ENCODE data around the gene EPS8L2. TPM values are rescaled to one million over a fixed set of nuclear protein-coding genes. Genes with fewer than 3 reads are reported as not detected.

EPS8L2 gene
- total and polyA plus RNA-seq, 2 of the 4 experiments (the other 2 are of a cell fraction) = 17.2 to 39.4 TPM

DNA sequence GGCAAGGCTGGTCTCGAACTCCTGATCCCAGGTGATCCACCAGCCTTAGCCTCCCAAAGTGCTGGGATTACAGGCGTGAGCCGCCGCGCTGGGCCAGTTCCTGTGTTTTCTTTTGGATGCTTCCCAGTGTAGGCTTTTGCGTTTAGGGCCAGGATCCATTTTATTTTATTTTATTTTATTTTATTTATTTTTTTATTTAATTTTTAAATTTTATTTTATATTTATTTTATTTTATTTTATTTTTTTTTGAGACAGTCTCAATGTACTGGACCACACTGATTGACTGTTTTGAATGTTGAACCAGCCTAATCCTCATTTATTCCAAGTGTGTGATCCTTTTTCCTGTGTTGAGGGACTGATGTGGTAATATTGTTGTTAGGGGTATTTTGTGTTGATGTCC lies 8.4 kb downstream of the EPS8L2 start (continued):
- TF ChIP-seq, protein P1, sequence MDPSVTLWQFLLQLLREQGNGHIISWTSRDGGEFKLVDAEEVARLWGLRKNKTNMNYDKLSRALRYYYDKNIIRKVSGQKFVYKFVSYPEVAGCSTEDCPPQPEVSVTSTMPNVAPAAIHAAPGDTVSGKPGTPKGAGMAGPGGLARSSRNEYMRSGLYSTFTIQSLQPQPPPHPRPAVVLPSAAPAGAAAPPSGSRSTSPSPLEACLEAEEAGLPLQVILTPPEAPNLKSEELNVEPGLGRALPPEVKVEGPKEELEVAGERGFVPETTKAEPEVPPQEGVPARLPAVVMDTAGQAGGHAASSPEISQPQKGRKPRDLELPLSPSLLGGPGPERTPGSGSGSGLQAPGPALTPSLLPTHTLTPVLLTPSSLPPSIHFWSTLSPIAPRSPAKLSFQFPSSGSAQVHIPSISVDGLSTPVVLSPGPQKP (IDR thresholded peaks at IDR 0.05; ENCODE audit: borderline replicate concordance, low read depth, low read length) = no peak
- no peak for TF ChIP-seq RCOR1 (IDR thresholded peaks at IDR 0.05; ENCODE audit: insufficient replicate concordance, low read length)
- no peak for TF ChIP-seq CEBPB (IDR thresholded peaks at IDR 0.05; ENCODE audit: low read depth, low read length)

DNA sequence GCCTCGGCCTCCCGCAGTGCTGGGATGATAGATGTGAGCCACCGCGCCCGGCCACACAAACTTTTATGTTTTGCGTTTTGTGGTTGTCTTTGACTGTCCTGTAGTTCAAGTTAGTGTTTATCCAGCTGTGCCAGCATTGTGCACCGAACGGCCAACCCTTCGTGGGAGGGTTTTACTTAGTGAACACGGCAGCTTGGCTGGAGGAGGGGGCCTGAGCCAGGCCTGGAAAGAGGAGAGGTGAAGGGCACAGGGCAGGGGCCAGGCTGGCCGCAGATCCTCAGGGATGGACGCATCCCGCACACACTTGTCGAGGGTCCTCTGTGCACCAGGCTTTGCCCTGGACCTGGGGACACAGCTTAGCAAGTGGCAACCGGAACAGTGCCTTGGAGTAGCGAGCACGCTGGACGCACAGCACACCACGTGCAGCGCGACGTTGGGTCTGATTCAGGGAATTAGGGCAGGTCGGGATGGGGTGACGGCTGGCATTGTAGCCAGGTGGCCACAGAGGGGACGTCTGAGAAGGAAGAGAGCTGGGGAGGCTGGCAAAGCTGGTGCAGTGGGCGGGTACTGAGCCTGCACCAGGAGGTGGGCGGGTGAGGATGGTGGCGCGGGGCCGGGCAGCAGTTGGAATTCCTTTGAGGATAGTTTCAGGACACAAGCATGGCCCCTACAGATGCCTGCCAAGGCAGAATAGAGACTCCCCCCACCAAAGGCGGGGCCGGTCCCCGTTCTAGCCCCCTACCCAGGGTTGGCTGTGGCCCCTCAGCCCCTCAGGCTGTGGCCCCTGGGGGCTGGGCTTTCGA lies 13.4 kb downstream of the EPS8L2 start:
- no peak overlapping the region for H3K23ac ChIP-seq (ENCODE audit: low read depth, low read length)
- DNase-seq (no peak), ATAC-seq (ENCODE audit: low read depth) (no peak)
- no peak overlapping the region for H2AK9ac ChIP-seq (replicated peaks; ENCODE audit: low read depth, low read length, poor library complexity)
- no peaks in the 10 kb centered on the region for H3K36me3 ChIP-seq (ENCODE audit: control insufficient read depth, insufficient read depth, low read length)
- no peak overlapping the region for H2BK5ac ChIP-seq (ENCODE audit: low read depth, low read length, poor library complexity, severe bottlenecking)
- H2BK20ac ChIP-seq (ENCODE audit: low read depth, low read length) = no peak overlapping the region
- no peaks in the 10 kb centered on the region for H3K79me1 ChIP-seq (ENCODE audit: low read depth in 1 of 2, low read length in 2 of 2)
- no TSS peak for BruUV-seq (replicated peaks)
- no peak overlapping the region for H3K4ac ChIP-seq (ENCODE audit: low read depth, low read length)
- H3K14ac ChIP-seq (replicated peaks; ENCODE audit: low read depth, low read length) = no peak overlapping the region
- H2AK5ac ChIP-seq (ENCODE audit: low read depth, low read length) = no peak overlapping the region
- H4K91ac ChIP-seq (ENCODE audit: insufficient read depth, low read depth, low read length) = no peak overlapping the region
- intact Hi-C loops (cut with micrococcal nuclease) = loop anchor here (10.0 kb wide), 1 partner anchor 165 kb away; no protein-coding TSS in a partner anchor
- H3K27ac ChIP-seq (ENCODE audit: insufficient read depth, low read length) = no peak overlapping the region
- peak overlapping the region; percentile 67 for H2AFZ ChIP-seq (replicated peaks; ENCODE audit: low read length, poor library complexity)
- in situ Hi-C loops (cut with MboI; ENCODE audit: low sequenced_read_pairs) = no loop called here
- no peaks in the 10 kb centered on the region for H3K4me1 ChIP-seq (ENCODE audit: control insufficient read depth, insufficient read depth, low read length)
- no peak overlapping the region for H2BK15ac ChIP-seq (ENCODE audit: low read depth, low read length)
- no peaks in the 10 kb centered on the region for H4K20me1 ChIP-seq (ENCODE audit: insufficient read depth, low read length)
- no peak overlapping the region for H4K5ac ChIP-seq (ENCODE audit: low read depth, low read length)
- no peak overlapping the region for H3K4me2 ChIP-seq (ENCODE audit: low read depth, low read length)
- H2BK120ac ChIP-seq (ENCODE audit: low read depth, low read length) = no peak overlapping the region
- no peak overlapping the region for H3K56ac ChIP-seq (ENCODE audit: extremely low read depth, insufficient read depth, low read length)
- WGBS, 2 experiments (ENCODE audit: extremely low coverage in 2 of 2, insufficient read length in 1 of 2) = 91% methylated on average over 10 of the region's 34 CpGs; no CpG with 5 or more reads in 1 of the 2 experiments
- no peak overlapping the region for H3K18ac ChIP-seq (ENCODE audit: low read depth, low read length)
- no peaks in the 10 kb centered on the region for H3K9me1 ChIP-seq (ENCODE audit: insufficient read depth, low read length)
- dilution Hi-C loops (cut with HindIII; ENCODE audit: low sequenced_read_pairs, unreplicated experiment) = no loop called here
- H3K9ac ChIP-seq (ENCODE audit: low read depth, low read length) = no peak overlapping the region
- H4K8ac ChIP-seq (ENCODE audit: low read depth in 2 of 2, low read length in 2 of 2) = no peak overlapping the region
- H3K9me3 ChIP-seq (ENCODE audit: control insufficient read depth, insufficient read depth, low read length) = no peaks in the 10 kb centered on the region
- POLR2A ChIA-PET (ENCODE audit: unreplicated experiment) = interaction anchor here (0.7 kb wide), 1 partner anchor 22 kb away, joined by 7 read pairs; no protein-coding TSS in a partner anchor
- no peak overlapping the region for H3K4me3 ChIP-seq (ENCODE audit: insufficient read depth, low read depth, low read length)
- CTCF ChIA-PET = interaction anchor here (0.7 kb wide), 1 partner anchor 38 kb away, joined by 3 read pairs; no protein-coding TSS in a partner anchor
- H3K27me3 ChIP-seq (ENCODE audit: control insufficient read depth, insufficient read depth, low read length) = peaks cover 3% of the 10 kb centered on the region; the same call in 1 of the 2 replicates
- TF ChIP-seq MAFK (IDR thresholded peaks at IDR 0.05; ENCODE audit: low read depth, low read length) (no peak), RCOR1 (IDR thresholded peaks at IDR 0.05; ENCODE audit: insufficient replicate concordance, low read length) (no peak), CHD1 (IDR thresholded peaks at IDR 0.05; ENCODE audit: low read depth, low read length) (no peak), NFE2L2 (IDR thresholded peaks at IDR 0.05; ENCODE audit: low read depth, low read length) (no peak), MXI1 (IDR thresholded peaks at IDR 0.05; ENCODE audit: borderline replicate concordance, low read depth, low read length) (no peak), CEBPB (IDR thresholded peaks at IDR 0.05; ENCODE audit: low read depth, low read length) (no peak), RAD21 (IDR thresholded peaks at IDR 0.05; ENCODE audit: low read length) (no peak), FOS (IDR thresholded peaks at IDR 0.05; ENCODE audit: low read depth, low read length) (no peak), MAZ (IDR thresholded peaks at IDR 0.05; ENCODE audit: borderline replicate concordance, low read depth, low read length) (no peak), POLR2A (IDR thresholded peaks at IDR 0.05; ENCODE audit: low read depth, low read length) (no peak)
- TF ChIP-seq, protein P1 (IDR thresholded peaks at IDR 0.05; ENCODE audit: borderline replicate concordance, low read depth, low read length) = no peak
- TF ChIP-seq, protein P2, sequence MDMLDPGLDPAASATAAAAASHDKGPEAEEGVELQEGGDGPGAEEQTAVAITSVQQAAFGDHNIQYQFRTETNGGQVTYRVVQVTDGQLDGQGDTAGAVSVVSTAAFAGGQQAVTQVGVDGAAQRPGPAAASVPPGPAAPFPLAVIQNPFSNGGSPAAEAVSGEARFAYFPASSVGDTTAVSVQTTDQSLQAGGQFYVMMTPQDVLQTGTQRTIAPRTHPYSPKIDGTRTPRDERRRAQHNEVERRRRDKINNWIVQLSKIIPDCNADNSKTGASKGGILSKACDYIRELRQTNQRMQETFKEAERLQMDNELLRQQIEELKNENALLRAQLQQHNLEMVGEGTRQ (IDR thresholded peaks at IDR 0.05; ENCODE audit: low read depth, low read length) = no peak
